Lower lobe of right lung (tissue), 2 donors: ENCODE measurements around the gene TMEM243. TPM values are rescaled to one million over a fixed set of nuclear protein-coding genes. Genes with fewer than 3 reads are reported as not detected.
A peak's percentile ranks its signal among the peaks of the same experiment; 100 is the strongest.

Experiments
- ATAC-seq, 2 donors: fragments of 200-7000 bp; cut with Tn5 transposase; one replicate each; pipeline ENCODE4 v1.9.1; 2020 to 2022; ENCODE audit warnings: mild to moderate bottlenecking in 2 of 2, moderate library complexity in 2 of 2
- DNase-seq: peaks from one replicate; pipeline ENCODE4 v3.0.0-alpha.2; 2020
- H3K27ac ChIP-seq: fragments of 200-600 bp; one replicate; pipeline ENCODE4 v1.8.0; 2022
- H3K27me3 ChIP-seq: fragments of 200-600 bp; one replicate; pipeline ENCODE4 v1.8.0; 2022; ENCODE audit warnings: low read depth
- H3K36me3 ChIP-seq: fragments of 200-600 bp; one replicate; pipeline ENCODE4 v1.8.0; 2022; ENCODE audit warnings: mild to moderate bottlenecking
- H3K4me1 ChIP-seq: fragments of 200-600 bp; one replicate; pipeline ENCODE4 v1.8.0; 2022
- H3K4me3 ChIP-seq: fragments of 200-600 bp; one replicate; pipeline ENCODE4 v1.8.0; 2022; ENCODE audit warnings: mild to moderate bottlenecking
- H3K9me3 ChIP-seq: fragments of 200-600 bp; one replicate; pipeline ENCODE4 v1.8.0; 2022
- intact Hi-C: fragments of 100-400 bp; cut with DNase I; formaldehyde crosslinking; loops from one replicate; pipeline ENCODE4 v1.11.0; 2022
- total RNA-seq: library from RNA; stranded (reverse); fragmentation: NEBNext Ultra II Directional; extraction: Animal tissue kit (Norgen Biotek cat#: 25700); gene quantifications from one replicate; pipeline ENCODE4 v1.2.1, GENCODE V29; 2021
- TF ChIP-seq, protein P1 (sequence below): fragments of 200-600 bp; IDR thresholded peaks from one replicate; pipeline ENCODE4 v1.8.0; 2022; ENCODE audit warnings: antibody characterized with exemption, mild to moderate bottlenecking
- donor health status: DM: no; HTN: yes; CAD: no; lungs with severe emphysema.

Gene TMEM243
- total RNA-seq, 1 donor from 2014 or later: 115 TPM

DNA sequence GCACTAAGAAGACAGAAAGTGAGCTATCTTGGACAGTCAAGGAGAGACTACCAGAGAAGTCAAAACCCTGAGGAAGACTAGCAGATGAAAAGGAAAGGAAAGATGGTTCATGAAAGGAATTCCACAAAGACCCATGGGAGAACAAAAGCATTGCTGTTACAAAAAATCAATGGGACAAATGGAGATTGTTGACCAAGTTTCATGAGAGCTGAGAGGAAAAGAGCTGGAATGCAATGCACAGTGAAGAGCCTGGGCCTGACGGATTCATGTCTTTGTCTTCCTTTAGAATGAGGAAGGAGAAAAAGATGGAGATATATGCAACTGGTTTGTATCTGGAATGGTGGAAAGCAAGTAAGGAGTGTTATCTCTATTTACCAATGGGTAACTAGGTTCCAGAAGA is 17.3 kb downstream of the TMEM243 start:
- Histone ChIP-seq H3K27me3 (no peaks in the 10 kb centered on the region), H3K27ac (no peak overlapping the region), H3K9me3 (peaks cover 27% of the 10 kb centered on the region), H3K36me3 (peaks cover 28% of the 10 kb centered on the region), H3K4me1 (peaks cover 49% of the 10 kb centered on the region), H3K4me3 (no peak overlapping the region)
- intact Hi-C loops: no loop called here
- DNase-seq (no peak), ATAC-seq (no peak)
- TF ChIP-seq, protein P1, sequence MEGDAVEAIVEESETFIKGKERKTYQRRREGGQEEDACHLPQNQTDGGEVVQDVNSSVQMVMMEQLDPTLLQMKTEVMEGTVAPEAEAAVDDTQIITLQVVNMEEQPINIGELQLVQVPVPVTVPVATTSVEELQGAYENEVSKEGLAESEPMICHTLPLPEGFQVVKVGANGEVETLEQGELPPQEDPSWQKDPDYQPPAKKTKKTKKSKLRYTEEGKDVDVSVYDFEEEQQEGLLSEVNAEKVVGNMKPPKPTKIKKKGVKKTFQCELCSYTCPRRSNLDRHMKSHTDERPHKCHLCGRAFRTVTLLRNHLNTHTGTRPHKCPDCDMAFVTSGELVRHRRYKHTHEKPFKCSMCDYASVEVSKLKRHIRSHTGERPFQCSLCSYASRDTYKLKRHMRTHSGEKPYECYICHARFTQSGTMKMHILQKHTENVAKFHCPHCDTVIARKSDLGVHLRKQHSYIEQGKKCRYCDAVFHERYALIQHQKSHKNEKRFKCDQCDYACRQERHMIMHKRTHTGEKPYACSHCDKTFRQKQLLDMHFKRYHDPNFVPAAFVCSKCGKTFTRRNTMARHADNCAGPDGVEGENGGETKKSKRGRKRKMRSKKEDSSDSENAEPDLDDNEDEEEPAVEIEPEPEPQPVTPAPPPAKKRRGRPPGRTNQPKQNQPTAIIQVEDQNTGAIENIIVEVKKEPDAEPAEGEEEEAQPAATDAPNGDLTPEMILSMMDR: no peak

DNA sequence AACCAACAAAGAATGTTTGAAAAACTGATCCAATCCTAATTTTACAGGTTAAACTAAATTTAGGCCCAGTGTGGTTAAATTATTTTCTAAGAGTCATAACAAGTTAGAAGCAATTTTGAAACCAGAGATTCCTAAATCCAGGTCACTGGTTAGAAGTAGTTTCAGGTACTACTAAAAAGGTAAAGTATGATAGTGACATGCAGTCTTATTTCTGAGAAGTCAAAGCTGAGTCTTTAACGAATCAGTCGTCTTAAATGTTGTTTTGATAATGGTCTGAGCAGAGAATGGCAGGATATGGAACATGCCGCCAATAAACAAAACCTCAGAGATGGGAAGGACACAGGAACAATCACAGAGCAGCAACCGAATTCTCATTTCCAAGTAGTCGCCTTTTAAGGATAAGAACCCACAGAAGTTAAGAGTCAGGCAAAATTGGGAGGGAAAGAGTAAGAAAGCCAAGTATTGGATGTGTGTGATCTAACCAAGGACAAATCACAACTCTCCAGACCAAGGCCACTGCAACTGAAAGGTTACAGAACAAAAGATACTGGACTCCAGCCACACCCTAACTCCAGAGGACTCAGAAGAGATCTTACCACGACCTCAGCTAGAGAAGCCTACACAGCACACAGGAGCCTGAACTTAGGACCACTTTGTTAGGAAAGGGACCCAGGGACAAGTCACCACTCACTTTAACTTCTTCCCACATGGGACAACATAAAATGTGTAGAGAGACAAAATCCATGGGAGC is 19.7 kb downstream of the TMEM243 start:
- peak; percentile 22 to 31 for ATAC-seq
- H3K27me3 ChIP-seq: no peaks in the 10 kb centered on the region
- peaks cover 6% of the 10 kb centered on the region for H3K9me3 ChIP-seq
- peaks cover 42% of the 10 kb centered on the region for H3K36me3 ChIP-seq
- TF ChIP-seq, protein P1: no peak
- no peak for DNase-seq
- intact Hi-C loops: no loop called here
- peak overlapping the region; percentile 53 for H3K27ac ChIP-seq
- H3K4me3 ChIP-seq: no peak overlapping the region
- peaks cover 49% of the 10 kb centered on the region for H3K4me1 ChIP-seq

DNA sequence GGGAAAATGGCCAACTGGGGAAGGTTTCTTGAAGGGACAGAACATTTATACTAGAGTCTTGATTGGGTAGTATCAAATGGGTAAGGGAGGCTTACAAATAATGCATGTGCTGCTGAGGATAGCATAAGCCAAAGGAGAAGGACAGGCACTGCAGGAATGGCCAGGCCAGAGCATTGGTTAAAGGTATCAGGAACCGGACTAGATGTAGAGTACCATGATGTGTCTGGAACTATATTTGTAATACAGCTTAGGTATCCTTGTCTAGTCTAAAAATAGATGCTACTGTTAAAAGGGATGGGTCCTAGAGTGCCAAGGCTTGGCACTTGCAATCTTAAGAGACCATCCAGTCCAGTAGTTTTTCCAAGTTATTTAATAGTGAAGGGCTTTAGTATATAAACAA is 20.3 kb downstream of the TMEM243 start:
- Histone ChIP-seq H3K36me3 (peaks cover 48% of the 10 kb centered on the region), H3K27ac (peak overlapping the region; percentile 53), H3K4me1 (peaks cover 49% of the 10 kb centered on the region), H3K4me3 (no peak overlapping the region), H3K27me3 (no peaks in the 10 kb centered on the region), H3K9me3 (peaks cover under 1% of the 10 kb centered on the region)
- TF ChIP-seq, protein P1: no peak
- ATAC-seq (peak in 1 of 2 donors; percentile 30), DNase-seq (no peak)
- intact Hi-C loops: no loop called here

DNA sequence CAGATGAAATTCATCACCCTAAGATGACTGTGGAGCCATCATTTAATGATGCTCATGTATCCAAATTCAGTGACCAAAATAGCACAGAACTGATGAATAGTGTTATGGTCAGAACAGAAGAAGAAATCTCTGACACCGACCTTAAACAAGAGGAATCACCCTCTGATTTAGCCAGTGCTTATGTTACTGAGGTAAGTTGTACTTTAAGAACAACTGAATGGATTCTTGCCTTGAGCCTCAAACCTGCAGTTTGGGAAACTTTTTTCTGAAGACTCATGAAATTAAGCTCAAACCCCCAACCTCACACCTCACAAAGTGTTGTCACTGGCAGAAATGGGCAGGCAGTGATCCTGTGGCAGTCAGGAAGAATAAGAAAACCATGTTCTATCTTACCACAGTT is 25.6 kb downstream of the TMEM243 start:
- intact Hi-C loops: no loop called here

DNA sequence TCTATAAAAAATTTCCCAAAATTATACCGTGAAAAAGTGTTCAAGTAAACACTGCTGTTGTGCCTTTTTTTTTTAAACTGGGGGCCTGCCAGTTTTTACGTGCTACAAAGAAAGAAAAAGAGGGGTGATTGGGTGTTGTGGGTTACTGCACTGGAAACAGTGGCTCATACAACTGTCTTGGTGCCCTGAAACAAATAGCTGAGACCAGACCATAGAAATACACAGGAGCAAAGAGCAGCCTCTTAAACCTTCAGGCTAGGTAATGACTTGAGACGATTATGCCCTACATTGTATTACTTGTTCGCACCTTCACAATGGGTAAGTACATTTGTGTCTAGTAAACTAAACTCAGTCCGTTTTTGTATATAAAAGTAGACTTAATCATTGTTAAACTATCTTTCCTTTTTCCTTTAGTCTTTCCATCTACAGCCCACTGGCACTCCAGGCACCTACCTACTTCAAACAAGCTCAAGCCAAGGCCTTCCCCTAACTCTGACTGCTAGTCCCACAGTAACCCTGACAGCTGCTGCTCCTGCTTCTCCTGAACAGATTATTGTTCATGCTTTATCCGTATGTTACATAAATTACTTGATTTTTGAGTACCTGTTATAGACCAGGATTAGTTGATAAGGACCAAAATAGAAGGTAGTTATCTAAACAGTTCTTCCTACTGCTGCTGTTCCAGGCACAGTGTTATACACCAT is 26.6 kb downstream of the TMEM243 start:
- intact Hi-C loops: no loop called here
- H3K9me3 ChIP-seq: no peaks in the 10 kb centered on the region
- H3K36me3 ChIP-seq: peaks cover 100% of the 10 kb centered on the region
- no peak for DNase-seq
- H3K4me1 ChIP-seq: no peaks in the 10 kb centered on the region
- no peaks in the 10 kb centered on the region for H3K27me3 ChIP-seq
- no peak overlapping the region for H3K4me3 ChIP-seq
- peak in 1 of 2 donors; percentile 22 for ATAC-seq
- no peak overlapping the region for H3K27ac ChIP-seq
- TF ChIP-seq, protein P1: no peak

More for the DNA sequence above, 25.6 kb downstream of the TMEM243 start:
- TF ChIP-seq, protein P1: no peak
- H3K27ac ChIP-seq: no peak overlapping the region
- no peak for ATAC-seq
- DNase-seq: no peak
- no peaks in the 10 kb centered on the region for H3K27me3 ChIP-seq
- no peaks in the 10 kb centered on the region for H3K9me3 ChIP-seq
- no peak overlapping the region for H3K4me3 ChIP-seq
- peaks cover 100% of the 10 kb centered on the region for H3K36me3 ChIP-seq
- peaks cover 10% of the 10 kb centered on the region for H3K4me1 ChIP-seq
